ENCODE measurements around the gene ARHGEF17. TPM values are rescaled to one million over a fixed set of nuclear protein-coding genes. Genes with fewer than 3 reads are reported as not detected.

ARHGEF17 gene
- total and polyA plus RNA-seq, 2 of the 8 experiments (the other 6 are each of a cell fraction or from before 2014, with no cell fraction given), result 11.3 to 14.6 TPM

- Histone ChIP-seq H2AK5ac (ENCODE audit: low read depth, low read length) (no peak overlapping the region), H2AFZ (ENCODE audit: low read length) (no peak overlapping the region), H4K8ac (ENCODE audit: extremely low read depth, insufficient read depth, low read length) (no peak overlapping the region), H2BK20ac (ENCODE audit: low read length) (no peak overlapping the region), H3K27ac (ENCODE audit: low read depth, low read length) (no peak overlapping the region), H3K4me2 (ENCODE audit: insufficient read depth in 1 of 2, low read depth in 2 of 2, low read length in 2 of 2) (no peak overlapping the region), H3K4me3 (ENCODE audit: extremely low read depth in 1 of 4, insufficient read depth in 2 of 4, low read depth in 3 of 4, low read length in 4 of 4) (no peak overlapping the region), H2BK5ac (ENCODE audit: low read depth, low read length) (no peak overlapping the region), H3K23me2 (ENCODE audit: low read depth, low read length) (no peaks in the 10 kb centered on the region; the same call in 1 of the 2 replicates), H4K20me1 (replicated peaks in 1 of 2; ENCODE audit: control insufficient read depth in 1 of 2, insufficient read depth in 2 of 2, low read length in 2 of 2) (peaks cover 13 to 26% of the 10 kb centered on the region in 2 experiments), H2BK120ac (replicated peaks; ENCODE audit: low read depth, low read length) (no peak overlapping the region), H2BK12ac (ENCODE audit: low read depth, low read length) (no peak overlapping the region), H2BK15ac (ENCODE audit: low read length) (no peak overlapping the region), H3K9ac (replicated peaks in 1 of 4; ENCODE audit: extremely low read depth in 1 of 4, low read depth in 3 of 4, low read length in 3 of 4) (no peak overlapping the region), H3K4me1 (replicated peaks in 1 of 4; ENCODE audit: control insufficient read depth in 3 of 4, insufficient read depth in 4 of 4, low read length in 3 of 4) (peaks cover 0 to 10% (median 3%) of the 10 kb centered on the region in 4 experiments; a peak in 3 of 7 replicates), H3K4ac (replicated peaks; ENCODE audit: insufficient read length, low read depth, low read length) (no peak overlapping the region), H3K79me2 (ENCODE audit: control insufficient read depth in 1 of 2, insufficient read depth in 2 of 2, low read length in 2 of 2) (no peaks in the 10 kb centered on the region), H4K91ac (replicated peaks; ENCODE audit: insufficient read length, low read length) (no peak overlapping the region), H3K36me3 (ENCODE audit: control insufficient read depth in 2 of 4, insufficient read depth in 4 of 4, low read length in 3 of 4) (no peaks in the 10 kb centered on the region), H3K14ac (ENCODE audit: insufficient read length) (no peak overlapping the region), H3K79me1 (ENCODE audit: low read depth, low read length) (peaks cover 7% of the 10 kb centered on the region), H3K23ac (ENCODE audit: insufficient read length) (no peak overlapping the region), H3K56ac (replicated peaks; ENCODE audit: insufficient read length, low read depth, low read length) (no peak overlapping the region), H3K18ac (ENCODE audit: extremely low read depth, low read length) (no peak overlapping the region), H3K27me3 (replicated peaks in 1 of 4; ENCODE audit: control insufficient read depth in 3 of 4, extremely low read depth in 1 of 4, insufficient read depth in 3 of 4, low read length in 3 of 4) (peaks cover 0 to 16% (median 7%) of the 10 kb centered on the region in 4 experiments; a peak in 3 of 7 replicates), H3K9me3 (ENCODE audit: insufficient read depth in 2 of 2, low read depth in 1 of 2, low read length in 1 of 2) (no peaks in the 10 kb centered on the region), H4K5ac (ENCODE audit: insufficient read length, low read depth, low read length) (no peak overlapping the region)
- POLR2A ChIA-PET (ENCODE audit: partially characterized antibody), result interaction anchor here (2.2 kb wide), 1 partner anchor 8 kb away, joined by 6 read pairs; no protein-coding TSS in a partner anchor
- CTCF ChIA-PET (ENCODE audit: partially characterized antibody), result interaction anchor here (0.6 to 25.1 kb wide), 7 partner anchors 8 to 79 kb away, joined by 3 to 383 read pairs (median 6); no protein-coding TSS in a partner anchor
- no peak for DNase-seq (ENCODE audit: low read depth in 1 of 2, low spot score in 2 of 2)
- no peak for FAIRE-seq
- WGBS, 2 experiments (ENCODE audit: extremely low coverage in 1 of 2, insufficient coverage in 1 of 2, insufficient read length in 1 of 2, insufficient replicate concordance in 2 of 2, low coverage in 1 of 2, low lambda C conversion rate in 2 of 2, missing lambda C conversion rate in 1 of 2), result 78% methylated on average over 7 of the region's 9 CpGs; no CpG with 5 or more reads in 1 of the 2 experiments
- TF ChIP-seq TEAD4 (IDR thresholded peaks at IDR 0.05; ENCODE audit: low read depth, low read length) (no peak), JUND (IDR thresholded peaks at IDR 0.05; ENCODE audit: low read length) (no peak), KDM1A (IDR thresholded peaks at IDR 0.05; ENCODE audit: borderline replicate concordance, low read length) (no peak), NANOG (IDR thresholded peaks at IDR 0.05; ENCODE audit: insufficient read depth, low read depth, low read length, poor library complexity, severe bottlenecking) (no peak), SAP30 (IDR thresholded peaks at IDR 0.05; ENCODE audit: insufficient read depth, insufficient replicate concordance, low read length) (no peak), CBX5 (IDR thresholded peaks at IDR 0.05; ENCODE audit: low read depth, low read length) (no peak), EP300 (IDR thresholded peaks at IDR 0.05; ENCODE audit: borderline replicate concordance in 1 of 2, low read depth in 2 of 2, low read length in 2 of 2) (no peak), RNF2 (IDR thresholded peaks at IDR 0.05; ENCODE audit: borderline replicate concordance, low read depth, low read length, missing control alignments, poor library complexity, severe bottlenecking) (no peak)
Observed at GRCh38 chr11:73315293-73316020, 7.4 kb downstream of the ARHGEF17 start.

Measured in H1 (cell line).